Measurements from ENCODE around the gene ZSCAN20.
A peak's percentile ranks its signal among the peaks of the same experiment; 100 is the strongest.

Gene ZSCAN20

DNA sequence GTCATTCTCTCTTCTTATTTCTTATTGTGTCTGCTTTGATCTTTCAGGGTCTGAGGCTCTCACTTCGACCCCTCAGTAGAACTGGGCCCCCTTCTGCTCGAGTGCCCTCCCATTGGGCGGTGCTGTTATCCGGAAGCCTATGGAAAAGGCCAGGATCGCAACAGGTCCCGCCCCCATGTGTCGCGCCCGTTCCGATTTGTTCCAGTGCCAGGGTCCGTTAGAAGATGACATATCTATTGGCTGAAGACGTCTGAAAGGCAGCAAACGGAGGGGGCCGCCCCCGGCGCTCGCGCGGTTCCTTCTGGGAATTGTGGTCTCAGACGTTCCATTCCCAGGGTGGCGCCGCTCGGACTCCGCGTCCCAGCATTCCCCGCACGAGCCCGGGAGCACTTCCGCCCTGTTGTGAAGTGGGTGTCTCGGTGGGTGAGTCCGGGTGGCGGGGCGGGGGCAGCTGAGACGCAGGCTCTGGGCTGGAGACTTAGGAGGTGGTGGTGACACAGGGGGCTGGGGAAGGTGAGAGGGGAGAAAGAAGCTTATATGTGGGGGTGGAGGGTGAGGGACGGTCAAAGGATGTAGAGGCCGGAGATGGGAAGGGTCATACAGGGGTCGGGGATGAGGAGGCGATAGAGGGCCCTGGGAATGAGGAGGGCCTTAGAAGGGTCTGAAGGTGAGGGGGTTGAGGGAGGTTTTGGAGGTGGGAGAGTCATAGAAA, at the start of gene ZSCAN20:
Gene ZSCAN20 (plus strand): TSS at position 377 of the 712 bp plus-strand sequence. CDS start 6,644 bp downstream, outside the sequence.
- DNase-seq (ENCODE audit: low read depth) = peak; percentile 74

DNA sequence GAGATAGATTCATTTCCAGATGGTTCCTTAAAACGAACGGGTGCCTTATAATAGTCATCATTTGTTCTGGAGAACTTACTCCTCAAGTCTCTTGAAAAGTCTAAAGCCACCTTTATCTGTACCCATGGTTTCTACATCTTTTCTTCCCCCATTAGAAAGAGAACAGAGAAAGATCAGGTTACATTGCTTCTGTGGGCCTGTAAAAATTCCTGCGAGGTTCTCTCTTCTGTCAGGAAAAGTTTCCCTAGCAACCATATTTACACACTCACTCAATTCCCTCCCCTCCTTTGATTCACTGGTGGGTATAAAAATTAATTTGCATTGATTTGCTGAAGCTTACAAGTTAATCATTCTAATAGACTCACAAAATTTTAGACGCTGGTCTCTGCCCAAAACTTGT, 48.2 kb upstream of the ZSCAN20 start:
- DNase-seq (ENCODE audit: low read depth) = no peak

- DNase-seq (ENCODE audit: low read depth) = no peak
These were observed 47.8 kb upstream of the ZSCAN20 start for GRCh38 chr1:33424610-33425009.

DNA sequence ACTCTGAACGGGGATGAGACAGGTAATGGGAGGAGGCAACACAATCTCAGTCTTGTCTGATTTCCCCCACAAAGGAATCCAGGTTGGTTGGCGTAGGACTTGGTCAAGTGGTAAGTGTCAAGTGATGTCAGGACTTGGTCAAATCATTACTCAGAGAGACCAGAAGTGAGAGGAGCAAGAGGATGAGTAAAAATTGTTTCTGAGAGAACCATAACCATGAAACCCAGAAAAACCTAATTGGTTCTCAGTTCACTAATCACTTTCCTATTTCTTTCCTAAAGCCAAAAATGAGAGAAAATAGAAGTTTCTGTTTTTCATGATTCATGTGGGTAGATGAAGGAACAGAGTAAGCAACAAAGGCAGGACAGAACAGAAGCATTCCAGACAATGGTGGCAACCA, 46.5 kb upstream of the ZSCAN20 start:
- DNase-seq (ENCODE audit: low read depth) = no peak

DNA sequence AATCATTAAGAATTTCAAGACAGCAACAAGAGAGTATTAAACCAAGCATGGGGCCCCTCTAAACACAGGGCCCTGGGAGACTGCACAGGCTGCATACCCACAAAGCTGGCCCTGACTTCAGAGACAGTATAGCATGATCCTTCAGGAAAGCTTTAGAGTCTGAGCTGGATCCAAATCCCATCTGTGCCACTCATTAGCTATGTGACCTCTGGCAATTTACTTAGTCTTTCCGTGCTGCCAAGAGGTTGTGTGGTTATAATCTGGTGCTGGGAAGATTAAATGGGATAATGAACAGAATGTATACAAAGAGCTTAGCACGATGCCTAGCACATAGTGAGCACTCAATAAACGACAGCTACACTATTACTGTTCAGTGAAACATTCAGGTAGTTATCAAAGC, 45.5 kb upstream of the ZSCAN20 start:
- no peak for DNase-seq (ENCODE audit: low read depth)

DNA sequence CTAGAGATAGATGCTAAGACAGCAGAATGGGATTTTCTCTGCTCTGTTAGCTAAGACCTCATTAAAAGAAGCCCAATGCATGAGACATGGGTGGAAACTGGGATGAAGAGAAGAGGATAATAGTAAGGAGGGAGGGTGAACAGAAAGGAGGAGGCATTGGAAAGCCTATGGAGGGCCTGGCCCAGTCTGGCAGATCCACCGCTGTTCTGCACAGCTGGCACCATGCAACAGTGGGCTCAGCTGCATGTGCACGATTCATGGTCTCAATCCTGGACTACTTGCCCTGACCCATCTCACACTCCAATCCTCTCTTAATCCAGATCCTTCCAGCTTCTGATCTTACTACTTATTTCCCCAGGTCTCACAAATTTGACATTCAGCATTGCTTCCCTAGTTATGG, 43.8 kb upstream of the ZSCAN20 start:
- DNase-seq (ENCODE audit: low read depth) = no peak

- DNase-seq (ENCODE audit: low read depth) = no peak
These were observed 43.1 kb upstream of the ZSCAN20 start for GRCh38 chr1:33429332-33429731.

DNA sequence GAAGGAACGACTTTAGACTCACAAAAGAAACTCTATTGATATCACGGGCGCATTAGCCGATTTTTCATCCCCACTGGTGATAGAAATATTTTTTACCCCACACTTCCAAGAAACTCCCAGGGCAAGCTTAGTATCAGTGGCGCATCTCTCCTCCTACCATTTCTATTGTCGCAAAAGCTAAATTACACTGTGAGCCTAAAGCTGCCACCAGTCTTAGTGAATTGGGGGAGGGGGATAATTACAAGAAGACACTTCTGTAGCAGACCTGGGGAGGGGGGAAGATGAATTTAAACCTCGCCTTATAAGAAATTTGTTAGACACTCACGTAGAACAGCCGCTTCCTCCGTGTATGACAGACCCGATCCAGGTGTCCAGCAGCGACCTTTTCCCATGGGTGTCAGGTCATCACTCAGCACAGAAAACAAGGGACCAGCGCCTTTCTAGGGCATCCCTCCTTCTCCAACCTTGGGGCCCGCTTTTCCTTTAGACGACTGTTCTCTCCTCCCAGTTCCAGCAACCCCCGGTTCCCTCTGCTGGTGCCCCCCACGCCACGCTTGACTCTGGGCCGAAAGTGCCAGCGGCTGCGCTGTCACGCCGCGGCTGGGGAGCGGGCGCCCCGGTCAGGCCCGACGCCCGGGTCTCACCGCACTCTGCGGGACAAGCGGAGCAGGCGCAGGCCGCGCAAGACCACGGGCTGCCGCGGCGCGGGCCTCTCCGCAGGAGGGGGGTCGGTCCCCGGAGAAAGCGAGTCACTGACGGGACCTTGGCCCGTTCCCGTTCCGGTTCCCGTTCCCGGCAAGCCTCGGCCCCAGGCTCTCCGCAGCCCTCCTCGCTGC, 42.4 kb upstream of the ZSCAN20 start:
- no peak for DNase-seq (ENCODE audit: low read depth)

DNA sequence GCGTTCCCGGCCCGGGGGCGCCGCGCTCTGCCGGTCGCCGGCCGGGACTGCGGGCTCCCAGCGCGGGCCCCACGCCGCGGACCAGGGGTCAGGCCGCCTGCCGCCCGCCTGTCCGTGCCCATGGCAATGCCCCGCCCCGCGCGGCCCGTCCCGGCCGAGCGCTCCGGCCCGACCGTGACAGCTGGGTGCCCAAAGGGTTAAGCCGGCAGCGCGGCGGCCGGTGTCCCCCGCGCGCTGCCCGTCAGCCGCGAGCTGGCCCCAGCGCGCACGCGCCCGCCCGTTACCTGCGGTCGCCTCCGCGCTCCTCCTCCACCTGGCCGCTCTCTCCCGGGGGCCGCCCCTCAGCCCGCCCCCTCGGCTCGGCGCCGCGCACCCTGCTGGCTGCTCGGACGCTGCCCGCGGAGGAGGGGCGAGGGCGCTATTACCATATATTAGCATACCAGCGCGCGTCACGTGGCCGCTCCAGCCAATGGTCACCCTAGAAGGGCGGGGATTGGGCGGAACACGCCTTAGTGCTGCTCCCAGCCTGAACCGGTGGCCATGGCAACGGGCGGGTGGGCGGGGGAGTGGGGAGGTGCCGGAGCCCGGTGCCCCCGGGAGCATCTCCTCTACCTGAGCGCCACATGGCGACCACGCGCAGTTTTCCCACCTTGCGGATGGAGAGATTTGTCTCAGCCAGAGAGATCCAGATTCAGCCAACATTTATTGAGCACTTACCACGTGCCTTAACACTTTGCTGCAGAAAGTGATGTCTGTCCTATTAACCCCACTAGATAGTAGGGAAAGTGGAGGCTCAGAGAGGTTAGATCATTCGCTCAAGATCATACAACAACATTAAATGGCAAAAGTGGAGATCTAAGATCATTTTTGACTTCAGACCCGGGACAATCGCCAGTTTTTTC, 41.5 kb upstream of the ZSCAN20 start, which contains the start of gene PHC2:
Gene PHC2 (minus strand): TSS at position 404 of the 902 bp plus-strand sequence. CDS start 55,556 bp downstream, outside the sequence.
- peak; percentile 82 for DNase-seq (ENCODE audit: low read depth)

DNA sequence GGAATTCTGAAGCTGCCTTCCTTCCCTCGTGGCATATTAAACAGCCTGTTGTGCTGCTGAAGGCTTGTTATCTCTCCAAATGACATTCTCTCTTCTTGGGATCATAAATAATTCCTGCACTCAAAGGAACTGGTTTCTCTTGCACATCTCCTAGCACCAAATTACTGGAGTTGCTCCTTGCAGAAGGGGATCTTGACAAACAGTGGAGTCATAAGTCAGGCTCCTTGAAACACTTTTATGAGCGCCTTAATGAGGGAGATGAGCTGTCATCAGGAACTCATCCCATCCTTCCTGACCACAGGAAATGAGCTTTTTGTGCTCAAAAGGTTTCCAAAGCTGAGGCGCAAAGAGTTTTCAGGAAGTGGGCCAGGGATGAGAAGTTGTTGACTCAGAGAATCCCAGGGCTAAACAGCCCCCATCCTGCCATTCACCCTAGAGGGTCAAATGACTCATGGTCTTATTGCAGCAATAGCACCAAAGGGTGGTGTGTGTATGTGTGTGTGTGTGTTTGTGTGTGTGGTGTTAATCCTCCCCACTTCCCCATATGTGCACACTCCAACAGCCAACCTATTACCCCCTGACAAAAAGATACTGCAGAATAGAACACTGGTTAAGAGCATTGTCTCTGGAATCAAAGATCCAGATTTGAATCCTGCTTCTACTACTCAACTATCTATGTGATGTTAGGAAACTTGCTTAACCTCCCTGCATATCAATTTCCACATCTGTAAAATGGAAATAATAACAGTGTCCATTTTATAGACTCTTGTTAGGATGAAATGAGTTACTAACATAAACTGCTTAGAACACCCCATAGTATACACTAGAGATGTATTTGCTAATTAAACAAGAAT, 38.7 kb upstream of the ZSCAN20 start:
- no peak for DNase-seq (ENCODE audit: low read depth)

DNA sequence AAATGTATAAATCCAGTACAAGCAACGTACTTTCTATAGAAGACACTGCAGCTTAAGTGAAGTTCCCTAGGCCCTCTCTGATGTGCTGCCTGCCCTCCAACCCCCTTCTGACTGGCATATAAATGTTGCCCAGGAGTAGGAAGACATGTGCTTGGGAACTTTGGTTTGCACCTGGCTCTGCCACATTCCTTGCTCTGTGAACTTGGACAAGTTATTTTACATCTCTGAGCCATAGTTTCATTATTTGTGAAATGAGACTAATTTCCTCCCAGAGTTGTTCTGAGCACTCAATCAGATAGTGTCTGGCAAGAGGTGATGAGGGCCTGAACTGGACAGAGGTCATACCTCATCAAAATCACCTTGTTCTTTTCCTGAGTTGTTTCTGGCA, 38.1 kb upstream of the ZSCAN20 start:
- DNase-seq (ENCODE audit: low read depth) = no peak

DNA sequence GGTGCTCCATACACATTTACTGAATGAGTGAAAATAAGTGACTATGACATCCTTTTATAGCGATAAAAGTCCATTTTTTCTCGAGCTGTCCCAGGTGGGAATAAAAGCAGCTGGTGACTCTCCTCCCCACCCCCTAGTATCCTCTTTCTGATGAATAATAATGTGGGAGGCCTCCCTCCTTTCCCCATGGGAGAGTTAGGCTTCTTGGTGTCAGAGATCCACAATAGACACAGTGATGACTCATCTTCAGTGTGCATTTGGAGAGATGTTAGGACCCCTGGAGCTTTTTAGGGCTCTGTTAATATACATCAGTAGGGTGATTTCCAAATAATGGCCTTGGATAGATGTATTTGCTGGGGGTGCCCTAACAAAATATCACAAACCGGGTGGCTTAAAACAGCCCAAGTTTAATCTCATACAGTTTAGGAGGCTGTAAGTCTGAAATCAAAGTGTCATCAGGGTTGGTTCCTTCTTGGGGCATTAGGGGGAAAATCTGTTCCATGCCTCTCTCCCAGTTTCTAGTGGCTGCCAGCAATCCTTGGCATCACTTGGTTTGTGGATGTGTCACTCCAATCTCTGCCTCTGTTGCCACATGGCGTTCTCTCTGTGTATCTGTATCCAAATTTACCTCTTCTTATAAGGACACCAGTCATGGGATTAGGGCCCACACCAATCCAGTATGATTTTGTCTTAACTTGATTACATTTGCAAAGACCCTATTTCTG, 37.2 kb upstream of the ZSCAN20 start:
- DNase-seq (ENCODE audit: low read depth) = no peak

DNA sequence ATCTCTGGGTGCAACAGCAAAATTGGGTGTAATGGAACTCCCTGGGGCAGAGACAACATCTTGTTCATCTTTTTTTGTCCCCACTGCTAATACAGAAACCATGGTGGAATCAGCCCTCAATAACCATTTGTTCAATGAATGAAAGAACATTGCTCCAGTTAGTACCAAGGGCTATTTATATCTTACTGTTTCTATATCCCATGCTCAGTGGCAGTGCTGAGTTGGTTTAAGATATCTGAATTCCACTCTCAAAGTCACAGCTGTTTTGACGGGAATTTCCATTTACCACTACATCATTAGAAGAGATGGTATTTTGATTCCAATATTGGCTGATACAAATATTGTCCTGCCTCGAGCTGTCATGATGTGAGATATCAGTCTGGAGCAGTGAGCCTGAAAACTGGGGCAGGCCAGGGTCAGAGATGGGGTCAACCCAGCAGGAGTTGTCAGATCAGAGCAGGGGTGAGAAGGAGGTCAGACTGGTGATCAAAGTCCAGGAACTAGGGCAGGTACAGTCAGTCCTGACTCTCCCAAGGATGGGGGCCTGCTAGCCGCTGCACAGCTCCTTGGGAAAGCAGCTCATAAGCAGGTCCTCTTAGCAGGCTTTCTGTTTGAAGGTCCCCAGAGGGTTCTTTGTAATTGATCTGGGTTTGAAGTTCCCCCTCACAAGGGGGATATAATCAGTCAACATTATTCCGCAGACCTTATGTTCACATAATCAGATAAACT, 35.7 kb upstream of the ZSCAN20 start:
- no peak for DNase-seq (ENCODE audit: low read depth)

DNA sequence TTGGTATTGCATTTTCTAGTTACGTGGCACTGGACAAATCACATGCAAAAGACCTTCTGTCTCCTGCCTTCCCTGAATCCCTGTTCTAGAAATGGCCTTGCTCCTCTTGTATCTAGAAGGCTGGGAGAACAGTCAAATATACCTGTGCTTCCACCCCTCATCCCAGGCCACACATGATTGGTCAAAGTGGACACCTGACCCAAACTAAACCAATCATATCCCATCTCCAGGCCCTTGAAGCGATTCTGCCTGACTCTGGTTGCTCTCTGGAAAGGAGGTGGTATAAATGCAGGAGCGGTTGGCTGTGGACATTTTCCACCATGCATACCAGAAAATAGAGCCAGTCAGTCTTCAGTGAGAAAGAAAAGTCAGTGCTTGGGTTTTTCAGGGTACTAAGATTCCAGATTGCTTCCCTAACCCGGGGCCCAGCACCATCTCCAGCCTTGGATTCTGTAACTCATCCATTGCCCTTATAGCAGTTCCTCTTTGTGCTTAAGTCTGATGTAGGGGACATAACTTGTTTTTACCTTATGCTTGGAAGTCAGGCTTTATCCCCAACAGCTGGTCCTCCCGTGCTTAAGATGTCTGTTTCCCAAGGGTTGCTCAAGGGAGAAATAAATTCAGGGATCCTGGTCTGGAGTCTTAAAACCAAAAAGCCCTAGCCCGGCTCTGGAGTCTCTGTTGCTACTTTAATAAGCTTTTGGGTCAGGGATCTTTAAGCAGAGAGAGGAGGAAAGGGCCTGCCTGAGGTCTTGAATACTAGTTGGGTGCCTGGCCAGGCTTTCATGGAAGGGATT, 33.9 kb upstream of the ZSCAN20 start:
- no peak for DNase-seq (ENCODE audit: low read depth)

DNA sequence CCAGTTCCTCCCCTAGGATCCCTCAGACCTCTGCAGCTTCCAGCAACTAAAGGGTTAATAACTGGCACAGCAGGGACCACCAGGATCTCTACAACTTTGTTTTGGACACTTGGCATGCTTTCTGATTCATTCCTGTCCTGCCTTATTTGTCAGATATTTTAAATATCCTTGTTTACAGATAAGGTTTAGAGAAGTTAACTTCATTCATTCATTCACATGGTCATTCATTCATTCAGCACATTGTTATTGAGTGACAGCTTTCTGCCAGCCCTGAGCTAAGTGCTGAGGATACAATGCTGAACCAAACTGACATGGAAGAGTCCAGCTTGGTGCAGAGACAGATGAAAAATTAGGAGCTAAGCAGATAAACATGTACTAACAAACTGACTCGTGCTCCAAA, 32.8 kb upstream of the ZSCAN20 start:
- no peak for DNase-seq (ENCODE audit: low read depth)

DNA sequence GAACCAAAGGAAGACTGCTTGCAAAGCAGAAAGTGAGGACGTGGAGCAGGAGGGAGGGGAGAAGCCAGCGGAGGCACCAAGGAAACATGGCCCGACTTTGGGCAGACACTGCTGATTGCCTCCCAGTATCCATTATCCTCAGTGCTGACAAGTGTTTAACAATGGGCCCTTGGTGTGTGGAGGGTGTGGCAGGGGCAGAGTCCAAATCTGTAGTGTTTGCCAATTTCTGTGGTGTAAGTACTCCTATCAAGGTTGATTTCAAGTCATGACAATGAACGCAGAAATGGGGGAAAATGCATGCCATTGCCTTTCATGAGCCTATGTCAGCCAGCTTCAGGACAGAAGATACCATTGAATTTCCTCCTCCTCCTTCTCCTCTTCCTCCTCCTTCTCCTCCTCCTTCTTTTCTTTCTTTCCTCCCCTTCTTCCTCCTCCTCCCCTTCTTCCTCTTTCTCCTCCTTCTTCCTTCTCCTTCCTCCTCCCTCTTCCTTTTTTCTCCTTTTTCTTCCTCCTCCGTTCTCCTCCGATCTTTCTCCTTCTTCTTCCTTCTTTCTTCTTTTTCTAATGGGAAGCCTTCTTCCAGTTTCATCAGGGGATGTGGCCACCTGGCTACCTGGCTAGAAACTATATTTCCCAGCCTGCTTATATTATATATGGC, 31.2 kb upstream of the ZSCAN20 start:
- DNase-seq (ENCODE audit: low read depth) = no peak

DNA sequence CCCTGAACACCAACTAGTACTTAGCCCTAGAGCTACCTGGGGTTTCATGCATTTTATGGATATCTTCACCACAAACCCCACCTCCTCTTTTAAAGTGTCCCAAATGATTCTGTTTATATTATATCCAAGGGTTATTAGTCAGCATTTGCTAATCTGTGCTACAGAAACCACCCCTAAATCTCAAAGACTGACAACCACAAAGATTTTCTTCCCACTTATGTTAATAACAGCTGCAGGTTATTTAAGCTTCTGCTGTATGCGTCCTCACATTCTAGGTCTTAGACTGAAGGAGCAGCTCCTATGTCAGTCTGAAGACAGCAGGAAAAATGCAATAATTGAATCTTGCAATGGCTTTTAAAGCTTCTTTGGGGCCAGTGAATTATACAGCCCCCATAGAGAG, 30.3 kb upstream of the ZSCAN20 start:
- DNase-seq (ENCODE audit: low read depth) = no peak

- DNase-seq (ENCODE audit: low read depth) = no peak
These were observed 29.3 kb upstream of the ZSCAN20 start for GRCh38 chr1:33443080-33443704.
